Prostate gland (tissue), 2 donors: ENCODE measurements around the gene GPR146. TPM values are rescaled to one million over a fixed set of nuclear protein-coding genes. Genes with fewer than 3 reads are reported as not detected.

Experiments used
- DNase-seq: peaks from one replicate; pipeline ENCODE4 v3.0.0-alpha.2; 2019; ENCODE audit warnings: low spot score
- H3K27ac ChIP-seq, 2 donors: fragments of 200-600 bp; sonication (generic); 2 replicates each; pipeline ENCODE4 v1.5.1; 2017 to 2019
- H3K27me3 ChIP-seq: fragments of 200-600 bp; sonication (generic); replicated peaks from 2 replicates; pipeline ENCODE4 v1.5.1; 2019; ENCODE audit not compliant: insufficient read depth
- H3K36me3 ChIP-seq, 2 donors: fragments of 200-600 bp; sonication (generic); 1 replicate in 1 of 2; 2 replicates in 1 of 2; pipeline versions ENCODE4 v1.5.1 to v1.8.1; 2017 to 2019
- H3K4me1 ChIP-seq: fragments of 200-600 bp; sonication (generic); replicated peaks from 2 replicates; pipeline ENCODE4 v1.5.1; 2019
- H3K4me3 ChIP-seq, 2 donors: fragments of 200-600 bp; sonication (generic); 2 replicates each; pipeline ENCODE4 v1.5.1; 2017 to 2019
- H3K9me3 ChIP-seq: fragments of 200-600 bp; sonication (generic); 2 replicates; pipeline ENCODE4 v1.5.1; 2017
- POLR2A ChIP-seq: fragments of 450-650 bp; IDR thresholded peaks from one replicate; pipeline ENCODE4 v1.6.1; 2016; ENCODE audit warnings: antibody characterized with exemption, mild to moderate bottlenecking
- POLR2AphosphoS5 ChIP-seq: sonication (generic); formaldehyde crosslinking; IDR thresholded peaks from one replicate; pipeline ENCODE4 v1.6.1; 2017; ENCODE audit warnings: antibody characterized with exemption
- WGBS: methylation state at CpG from one replicate; pipeline ENCODE4 v1.1.5; 2018; 5-methylcytosine and 5-hydroxymethylcytosine counted together
- intact Hi-C: fragments of 100-400 bp; cut with DNase I; formaldehyde crosslinking; loops from one replicate; pipeline ENCODE4 v1.14.2; 2022
- total RNA-seq, 2 donors: library from RNA; depleted of rRNA; stranded (reverse); fragments of >200 nt; gene quantifications; one replicate each; pipeline ENCODE4 v1.1.0, GENCODE V29; 2016
- TF ChIP-seq, protein P1 (sequence below), 4 experiments: fragments of 200-600 bp in 2 of 4; fragments of 450-650 bp in 2 of 4; sonication (generic) in 2 of 4; IDR thresholded peaks; 1 replicate in 3 of 4; 2 replicates in 1 of 4; pipeline ENCODE4 v1.5.1; 2016 to 2019; ENCODE audit warnings: antibody characterized with exemption in 4 of 4, mild to moderate bottlenecking in 2 of 4, moderate library complexity in 2 of 4

GPR146 gene
- total RNA-seq, 2 donors from 2014 or later, result 6.1 to 25.9 TPM

DNA sequence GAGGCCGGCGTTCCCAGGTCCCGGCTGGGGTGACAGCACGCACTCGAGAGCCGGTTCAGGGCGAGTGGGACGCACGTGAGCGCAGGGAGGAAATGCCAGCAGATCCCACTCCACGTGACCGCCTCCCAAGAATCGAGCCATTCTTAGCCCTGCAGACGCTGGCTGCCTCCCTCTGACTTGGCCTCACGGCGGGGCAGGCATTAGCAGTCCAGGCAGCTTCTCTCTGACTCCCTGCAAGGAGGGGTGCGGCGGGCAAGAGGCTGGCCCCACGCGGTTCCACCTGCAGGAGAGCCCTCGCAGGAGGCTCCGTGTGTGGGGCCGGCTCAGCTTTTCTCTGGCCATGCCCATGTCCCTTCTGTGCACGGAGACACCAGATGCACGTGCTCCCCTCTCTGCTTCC lies 10.1 kb downstream of the GPR146 start:
- WGBS, result 72% methylated on average over 25 of the region's 25 CpGs
- Histone ChIP-seq H3K4me3 (no peak overlapping the region), H3K27ac (peak overlapping the region in 1 of 2 donors; percentile 39), H3K27me3 (no peaks in the 10 kb centered on the region), H3K36me3 (no peaks in the 10 kb centered on the region), H3K9me3 (no peaks in the 10 kb centered on the region), H3K4me1 (peaks cover 4% of the 10 kb centered on the region)
- TF ChIP-seq POLR2AphosphoS5 (no peak), POLR2A (no peak)
- TF ChIP-seq, protein P1, sequence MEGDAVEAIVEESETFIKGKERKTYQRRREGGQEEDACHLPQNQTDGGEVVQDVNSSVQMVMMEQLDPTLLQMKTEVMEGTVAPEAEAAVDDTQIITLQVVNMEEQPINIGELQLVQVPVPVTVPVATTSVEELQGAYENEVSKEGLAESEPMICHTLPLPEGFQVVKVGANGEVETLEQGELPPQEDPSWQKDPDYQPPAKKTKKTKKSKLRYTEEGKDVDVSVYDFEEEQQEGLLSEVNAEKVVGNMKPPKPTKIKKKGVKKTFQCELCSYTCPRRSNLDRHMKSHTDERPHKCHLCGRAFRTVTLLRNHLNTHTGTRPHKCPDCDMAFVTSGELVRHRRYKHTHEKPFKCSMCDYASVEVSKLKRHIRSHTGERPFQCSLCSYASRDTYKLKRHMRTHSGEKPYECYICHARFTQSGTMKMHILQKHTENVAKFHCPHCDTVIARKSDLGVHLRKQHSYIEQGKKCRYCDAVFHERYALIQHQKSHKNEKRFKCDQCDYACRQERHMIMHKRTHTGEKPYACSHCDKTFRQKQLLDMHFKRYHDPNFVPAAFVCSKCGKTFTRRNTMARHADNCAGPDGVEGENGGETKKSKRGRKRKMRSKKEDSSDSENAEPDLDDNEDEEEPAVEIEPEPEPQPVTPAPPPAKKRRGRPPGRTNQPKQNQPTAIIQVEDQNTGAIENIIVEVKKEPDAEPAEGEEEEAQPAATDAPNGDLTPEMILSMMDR (IDR thresholded peaks at IDR 0.05), result no peak
- intact Hi-C loops, result no loop called here
- DNase-seq, result no peak

GRCh38 chr7:1054861-1055450 lies 10.6 kb downstream of the GPR146 start:
- Histone ChIP-seq H3K36me3 (no peaks in the 10 kb centered on the region), H3K4me3 (no peak overlapping the region), H3K27ac (peak overlapping the region in 1 of 2 donors; percentile 39), H3K27me3 (no peaks in the 10 kb centered on the region), H3K9me3 (no peaks in the 10 kb centered on the region), H3K4me1 (peaks cover 4% of the 10 kb centered on the region)
- peak; percentile 35 for TF ChIP-seq POLR2AphosphoS5
- TF ChIP-seq POLR2A, result no peak
- TF ChIP-seq, protein P1 (IDR thresholded peaks at IDR 0.05), result no peak
- WGBS, result 25% methylated on average over 28 of the region's 32 CpGs
- DNase-seq, result peak; percentile 57
- intact Hi-C loops, result no loop called here

- TF ChIP-seq POLR2A, result no peak
- TF ChIP-seq, protein P1 (IDR thresholded peaks at IDR 0.05), result no peak
- TF ChIP-seq POLR2AphosphoS5, result no peak
- Histone ChIP-seq H3K27ac (peak overlapping the region in 1 of 2 donors; percentile 39), H3K4me3 (no peak overlapping the region), H3K27me3 (no peaks in the 10 kb centered on the region), H3K9me3 (no peaks in the 10 kb centered on the region), H3K36me3 (no peaks in the 10 kb centered on the region), H3K4me1 (peaks cover 4% of the 10 kb centered on the region)
- intact Hi-C loops, result no loop called here
- WGBS, result 59% methylated on average over 14 of the region's 15 CpGs
- no peak for DNase-seq
Measured at GRCh38 chr7:1055491-1055955, 11.2 kb downstream of the GPR146 start.

- Histone ChIP-seq H3K4me1 (peaks cover 4% of the 10 kb centered on the region), H3K36me3 (no peaks in the 10 kb centered on the region), H3K27me3 (no peaks in the 10 kb centered on the region), H3K9me3 (no peaks in the 10 kb centered on the region), H3K4me3 (no peak overlapping the region), H3K27ac (peak overlapping the region in 1 of 2 donors; percentile 39)
- no peak for DNase-seq
- intact Hi-C loops, result no loop called here
- TF ChIP-seq POLR2A, result no peak
- no peak for TF ChIP-seq POLR2AphosphoS5
- TF ChIP-seq, protein P1 (IDR thresholded peaks at IDR 0.05), result no peak
- 75% methylated on average over 27 of the region's 36 CpGs for WGBS
Measured at GRCh38 chr7:1055956-1056784, 11.8 kb downstream of the GPR146 start.
